HG03442 (cell line): ENCODE results near the gene PTPRN2.

Experiments
- ATAC-seq: cut with Tn5 transposase; IDR thresholded peaks from one replicate; pipeline ENCODE4 v1.9.1; 2021; ENCODE audit warnings: mild to moderate bottlenecking, moderate library complexity; ENCODE audit not compliant: unreplicated experiment

PTPRN2 gene

DNA sequence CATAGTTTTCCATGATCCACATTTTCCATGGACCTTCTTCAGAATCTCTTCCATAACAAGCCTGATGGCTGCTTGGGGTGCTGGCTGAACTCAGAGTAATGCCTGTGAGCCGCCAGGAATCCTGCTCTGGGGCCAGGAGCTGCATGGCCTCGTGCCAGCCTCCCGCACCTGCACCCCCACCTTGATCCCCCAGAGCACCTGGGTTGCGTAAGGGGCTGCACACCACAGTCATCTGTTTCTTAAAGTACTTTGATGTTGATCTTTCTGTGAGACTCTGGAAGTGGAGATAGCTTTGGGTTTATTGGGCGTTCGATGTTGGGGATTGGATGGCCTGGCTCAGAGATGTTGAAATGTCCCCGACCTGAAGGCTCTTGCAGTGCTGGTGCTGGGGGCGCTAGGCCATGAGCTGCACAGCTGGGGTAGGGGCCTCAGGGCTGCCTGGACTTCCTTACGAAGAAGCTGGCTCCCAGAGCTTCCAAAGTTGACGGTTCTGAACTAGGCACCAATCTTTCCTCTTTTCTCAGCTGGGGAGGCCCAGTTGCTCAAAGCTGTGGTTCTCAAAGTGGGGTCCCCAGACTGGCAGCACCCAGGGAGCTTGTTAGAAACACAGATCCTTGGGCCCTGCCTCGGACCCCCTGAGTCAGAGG, 716.9 kb downstream of the PTPRN2 start:
- no peak for ATAC-seq

DNA sequence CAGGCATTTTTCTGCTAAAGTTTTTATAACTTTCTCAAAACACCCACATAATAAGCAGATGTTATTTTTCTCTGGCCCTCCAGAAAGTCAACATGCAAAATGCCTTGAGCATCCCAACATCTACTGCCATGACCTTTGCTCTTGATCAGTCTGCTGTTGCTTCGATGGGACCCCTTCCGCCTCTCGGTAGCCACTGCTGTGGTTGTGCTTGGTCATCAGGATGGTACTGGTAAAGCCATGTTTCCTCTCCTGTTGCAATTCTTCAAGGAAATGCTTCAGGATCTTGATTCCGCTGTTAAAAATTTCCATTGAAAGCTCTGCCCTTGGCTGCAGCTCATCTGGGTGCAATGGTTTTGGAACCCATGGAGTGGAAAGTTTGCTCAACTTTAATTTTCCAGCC, 717.8 kb downstream of the PTPRN2 start:
- ATAC-seq = no peak

DNA sequence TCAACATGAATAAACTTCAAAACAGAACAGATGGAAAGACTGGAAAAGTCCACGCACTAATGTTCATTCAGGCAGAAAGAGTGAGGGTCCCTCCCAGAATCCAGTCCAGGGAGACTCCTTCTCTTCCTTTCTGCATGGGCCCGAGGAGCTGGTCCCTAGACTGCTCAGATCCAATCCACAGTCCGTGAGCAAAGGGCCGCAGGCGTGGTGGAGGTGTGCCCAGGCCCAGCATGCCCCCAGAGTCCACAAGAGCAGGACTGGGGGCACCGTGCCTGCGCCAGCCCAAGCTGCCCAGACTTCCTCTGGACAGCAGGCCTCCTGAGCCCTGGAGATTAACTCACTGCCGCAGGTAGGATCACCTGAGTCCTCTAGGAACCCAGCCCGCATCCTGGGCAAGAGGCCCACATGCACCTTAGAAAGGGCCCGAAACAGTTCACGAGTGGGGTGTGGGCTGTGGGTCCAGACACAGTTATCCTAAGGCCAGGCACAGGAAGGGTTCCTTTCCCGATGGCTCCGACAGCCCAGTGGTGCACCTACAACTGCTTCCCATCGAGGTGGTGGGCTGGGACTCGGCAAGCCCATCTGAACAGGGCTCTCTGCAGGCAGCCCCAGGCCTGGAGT, 719.8 kb downstream of the PTPRN2 start:
- ATAC-seq = no peak

DNA sequence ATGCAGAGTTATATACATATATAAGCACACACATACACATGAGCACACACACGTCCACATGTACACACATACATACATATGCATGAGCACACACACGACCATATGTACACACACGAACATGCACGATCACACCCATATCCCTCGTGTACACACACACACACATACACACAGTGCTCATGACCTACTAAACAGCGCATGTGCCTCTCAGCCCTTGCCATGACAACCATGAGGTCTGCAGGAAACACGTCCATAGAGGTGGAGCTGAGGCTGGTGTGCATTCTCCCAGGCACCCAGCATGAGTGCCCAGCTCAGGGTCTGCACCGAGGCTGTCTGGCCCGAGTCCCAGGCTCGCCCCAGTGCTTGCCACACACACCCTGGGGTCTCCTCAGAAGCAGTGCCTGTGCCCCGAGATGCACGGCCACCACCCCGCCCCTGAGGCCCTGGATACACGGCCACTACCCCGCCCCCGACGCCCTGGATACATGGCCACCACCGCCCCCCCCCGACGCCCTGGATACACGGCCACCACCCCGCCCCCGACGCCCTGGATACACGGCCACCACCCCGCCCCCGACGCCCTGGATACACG, 721.2 kb downstream of the PTPRN2 start:
- no peak for ATAC-seq

DNA sequence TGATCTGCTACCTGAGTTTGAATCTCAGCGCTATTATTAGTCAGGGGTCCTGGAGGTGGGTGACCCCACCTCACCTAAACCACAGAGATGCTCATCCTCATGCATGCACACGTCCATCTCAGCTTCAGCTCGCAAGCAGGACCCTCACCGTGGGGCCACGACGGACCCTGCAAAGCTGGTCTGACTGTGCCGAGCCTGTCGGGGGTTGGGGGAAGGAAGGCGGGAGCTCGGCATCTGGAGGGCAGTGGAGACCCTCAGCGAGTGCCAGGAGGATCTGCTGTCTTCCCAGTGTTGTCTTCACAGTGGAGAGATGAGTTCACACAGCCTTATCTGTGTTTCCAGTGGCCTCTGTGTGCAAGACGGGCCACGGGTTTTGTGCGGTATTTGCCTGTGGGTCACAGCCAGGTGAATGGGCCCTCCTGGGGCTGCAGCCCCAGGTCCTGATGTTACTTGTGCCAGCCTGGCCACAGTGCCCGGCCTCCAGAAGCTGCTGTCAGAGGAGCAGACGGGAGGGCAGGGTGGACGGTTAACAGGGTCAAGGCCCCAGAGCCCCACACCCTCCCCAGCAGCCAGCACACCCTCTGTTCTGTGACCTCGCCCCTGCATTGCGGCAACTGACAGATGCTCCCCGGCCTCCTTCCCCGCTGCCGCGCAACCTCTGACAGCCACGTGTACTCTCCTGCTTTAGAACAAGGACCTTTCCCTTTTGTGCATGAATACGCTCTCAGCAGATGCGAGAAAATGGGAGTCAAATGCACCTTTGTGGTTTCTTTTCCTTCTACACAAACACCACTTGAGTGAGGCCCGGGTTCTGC, 722.1 kb downstream of the PTPRN2 start:
- no peak for ATAC-seq

DNA sequence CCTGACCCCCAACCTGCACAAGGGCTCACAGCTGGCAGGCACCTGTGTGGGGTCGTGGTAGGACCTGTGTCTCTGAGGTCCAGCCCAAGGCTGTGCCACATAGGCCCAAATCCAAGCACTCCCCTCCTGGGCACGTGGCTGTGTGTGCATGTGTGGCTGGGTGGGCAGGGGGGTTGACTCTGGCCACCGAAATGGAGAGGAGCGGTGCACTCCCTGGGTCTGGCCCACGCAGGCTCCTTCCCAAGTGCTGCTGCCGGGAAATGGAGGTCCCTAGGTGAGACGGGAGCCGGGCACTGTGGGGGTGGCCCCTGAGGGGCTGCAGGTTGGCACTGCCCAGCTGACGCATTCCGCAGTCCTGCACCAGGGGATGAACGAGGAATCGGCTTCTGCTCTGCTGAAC, 722.7 kb downstream of the PTPRN2 start:
- no peak for ATAC-seq

DNA sequence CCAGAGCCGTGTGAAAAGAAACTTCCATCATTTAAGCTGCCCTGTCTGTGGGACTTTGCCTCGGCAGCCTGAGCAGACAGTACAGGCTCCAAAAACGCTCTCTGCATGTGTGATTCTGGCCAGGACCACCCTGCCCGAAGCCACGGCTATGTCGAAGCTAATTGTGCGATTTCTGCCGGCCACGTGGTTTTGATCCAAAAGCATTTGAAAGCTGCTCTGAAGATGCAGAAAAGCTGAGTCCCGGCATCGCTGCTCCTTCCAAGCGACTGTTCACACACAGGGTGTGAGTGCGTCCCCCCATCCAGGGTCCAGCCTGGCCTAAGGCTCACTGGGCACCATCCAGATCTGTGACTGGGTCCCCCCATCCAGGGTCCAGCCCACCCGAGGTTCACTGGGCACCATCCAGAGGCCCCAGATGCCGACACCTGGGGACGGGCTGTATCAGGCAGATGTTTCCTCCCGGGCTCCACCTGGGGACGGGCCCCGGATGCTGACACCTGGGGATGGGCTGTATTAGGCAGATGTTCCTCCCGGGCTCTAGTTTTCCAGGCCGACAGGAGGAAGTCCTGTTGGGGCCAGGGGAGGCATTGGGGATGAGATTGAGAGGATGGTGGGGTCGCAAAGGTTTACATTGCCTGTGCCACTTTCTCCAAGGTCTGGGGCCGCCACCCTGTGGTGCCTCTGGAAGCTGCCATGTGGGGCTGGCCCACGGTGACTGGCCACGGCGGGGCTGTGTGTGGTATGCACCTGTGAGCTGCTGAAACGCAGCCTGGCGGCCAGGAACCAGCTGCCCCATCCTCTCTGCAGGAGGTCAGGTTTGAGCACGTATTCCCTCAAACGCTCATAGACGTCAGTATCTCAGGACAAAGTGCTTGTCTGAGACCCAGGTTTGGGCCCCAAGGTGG, 723.5 kb downstream of the PTPRN2 start:
- no peak for ATAC-seq

DNA sequence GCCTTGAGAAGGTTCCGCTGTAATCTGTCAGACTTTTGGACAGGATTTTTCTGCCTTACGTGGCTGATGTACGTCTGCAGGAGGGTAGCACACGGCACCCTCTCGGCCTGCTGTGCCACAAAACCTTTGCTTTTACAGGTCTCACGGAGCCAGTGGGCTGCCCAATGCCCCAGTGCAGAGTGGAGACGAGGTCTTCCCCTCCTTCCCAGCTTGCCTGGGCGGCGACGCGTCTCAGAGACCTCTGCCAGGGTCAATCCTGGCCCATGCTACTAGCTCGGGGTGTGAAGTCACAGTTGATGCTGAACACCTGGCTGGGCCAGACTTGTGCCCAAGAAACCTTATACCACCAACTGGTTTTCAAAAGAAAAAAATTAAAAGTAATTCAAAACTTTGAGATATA, 724.4 kb downstream of the PTPRN2 start:
- no peak for ATAC-seq

DNA sequence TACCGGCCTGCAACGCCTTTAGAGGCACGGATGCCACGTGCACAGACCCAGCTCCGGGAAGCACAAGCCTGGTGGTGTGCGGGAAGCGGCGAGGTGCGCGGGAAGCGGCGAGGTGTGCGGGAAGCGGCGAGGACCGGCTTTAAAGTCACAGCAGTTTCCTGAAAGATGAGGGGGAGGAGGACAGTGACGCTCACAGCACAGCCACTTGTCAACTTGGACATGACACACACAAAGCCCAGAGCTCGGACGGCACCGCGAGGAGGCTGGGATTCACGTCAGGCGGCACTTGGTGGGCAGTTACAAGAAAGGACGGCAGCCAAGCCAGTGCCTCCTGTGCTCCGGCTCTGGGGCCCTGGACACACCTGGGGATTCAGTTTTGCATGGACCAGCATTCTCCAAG, 724.9 kb downstream of the PTPRN2 start:
- no peak for ATAC-seq

DNA sequence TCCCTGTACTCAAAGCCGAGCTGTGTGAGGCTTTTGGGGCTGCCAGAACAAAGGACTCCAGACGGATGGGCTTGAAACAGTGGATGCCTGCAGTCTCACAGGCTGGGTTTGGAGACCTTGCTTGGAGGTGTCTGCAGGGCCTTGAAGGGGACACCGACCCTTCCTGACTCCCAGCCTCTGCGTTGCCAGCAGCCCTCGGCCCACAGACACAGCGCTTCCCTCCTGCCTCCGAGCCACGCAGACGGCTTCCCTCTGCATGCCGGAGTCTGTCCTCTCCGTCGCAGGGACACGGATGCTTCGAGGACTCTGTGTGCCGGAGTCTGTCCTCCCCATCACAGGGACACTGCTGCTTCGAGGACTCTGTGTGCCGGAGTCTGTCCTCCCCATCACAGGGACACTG, 726.1 kb downstream of the PTPRN2 start:
- no peak for ATAC-seq

DNA sequence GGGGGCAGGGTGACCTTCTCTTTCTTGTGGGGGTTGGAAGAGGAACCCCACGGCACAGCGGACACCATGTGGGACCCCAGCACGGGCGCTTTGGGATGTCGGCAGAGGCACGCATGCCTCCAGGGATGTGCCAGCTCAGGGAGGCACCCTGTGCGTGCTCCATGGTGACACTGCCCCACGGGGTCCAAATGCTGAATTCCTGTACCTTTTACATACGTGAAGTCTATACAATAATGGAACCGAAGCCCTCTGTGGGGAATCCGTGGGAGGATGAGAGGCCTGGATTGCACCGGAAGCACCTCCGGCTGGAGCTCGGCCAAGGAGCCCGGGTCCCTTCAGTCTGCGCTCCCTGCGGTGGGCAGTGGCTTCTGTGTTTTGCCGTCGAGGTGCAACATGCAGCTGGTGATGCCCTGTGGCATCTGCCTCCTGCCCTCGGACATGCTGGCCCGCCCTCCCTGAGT, 726.6 kb downstream of the PTPRN2 start:
- ATAC-seq = no peak

DNA sequence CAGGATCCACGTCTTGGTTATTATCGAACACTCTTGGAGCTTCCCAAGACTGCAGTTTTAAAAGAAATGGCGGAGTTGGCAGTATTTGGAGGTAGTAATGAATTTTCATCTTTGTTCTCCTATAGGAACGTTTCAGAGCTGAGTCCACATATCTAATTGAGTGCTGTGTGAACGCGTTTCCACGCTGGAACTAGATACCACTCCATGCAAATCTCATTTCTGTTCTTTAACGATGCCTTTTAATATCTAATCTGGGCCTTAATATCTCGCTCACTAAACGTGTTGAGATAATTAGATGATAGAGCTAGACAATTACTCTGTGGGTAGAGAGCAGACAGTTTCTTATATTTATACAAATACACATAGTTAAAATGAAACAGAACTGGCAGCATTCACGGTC, 727.2 kb downstream of the PTPRN2 start:
- no peak for ATAC-seq

DNA sequence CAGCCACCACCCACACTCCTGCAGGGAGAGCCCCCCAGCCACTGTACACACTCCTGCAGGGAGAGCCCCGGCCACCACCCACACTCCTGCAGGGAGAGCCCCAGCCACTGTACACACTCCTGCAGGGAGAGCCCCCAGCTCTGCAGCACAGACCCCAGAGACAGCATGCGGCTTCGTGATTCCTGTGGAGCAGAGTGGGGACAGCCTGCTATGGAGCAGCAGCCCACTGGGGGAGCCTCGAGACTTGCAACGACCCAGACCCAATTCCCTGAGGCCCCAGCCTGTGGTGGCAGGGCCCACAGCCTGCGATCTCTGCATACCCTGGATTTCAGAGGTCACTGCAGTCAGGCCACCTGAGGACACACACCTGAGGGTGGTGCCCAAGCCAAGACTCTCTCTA, 727.7 kb downstream of the PTPRN2 start:
- no peak for ATAC-seq

DNA sequence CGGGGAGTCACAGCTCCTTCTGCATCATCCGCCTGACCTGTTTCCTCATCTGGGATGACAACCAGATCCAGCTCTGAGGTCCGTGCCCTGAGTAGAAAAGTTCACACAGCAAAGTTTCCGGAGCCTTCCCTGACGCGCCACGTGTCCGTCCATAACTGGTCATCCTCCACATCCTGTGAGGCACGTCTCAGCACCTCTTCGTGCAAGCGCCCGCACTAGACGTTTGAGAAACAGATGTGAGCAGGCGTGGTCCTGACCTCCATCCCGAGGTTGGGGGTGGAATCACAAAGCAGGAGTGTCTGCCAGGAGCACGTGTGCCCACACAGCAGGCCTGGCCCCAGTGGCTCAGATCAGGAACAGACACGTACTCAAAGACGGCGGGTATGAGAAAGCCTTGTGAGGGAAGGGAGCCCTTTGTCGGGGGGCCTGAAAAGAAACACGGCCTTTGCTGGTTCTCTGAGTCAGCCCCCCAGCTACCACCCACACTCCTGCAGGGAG, 730.0 kb downstream of the PTPRN2 start:
- no peak for ATAC-seq

DNA sequence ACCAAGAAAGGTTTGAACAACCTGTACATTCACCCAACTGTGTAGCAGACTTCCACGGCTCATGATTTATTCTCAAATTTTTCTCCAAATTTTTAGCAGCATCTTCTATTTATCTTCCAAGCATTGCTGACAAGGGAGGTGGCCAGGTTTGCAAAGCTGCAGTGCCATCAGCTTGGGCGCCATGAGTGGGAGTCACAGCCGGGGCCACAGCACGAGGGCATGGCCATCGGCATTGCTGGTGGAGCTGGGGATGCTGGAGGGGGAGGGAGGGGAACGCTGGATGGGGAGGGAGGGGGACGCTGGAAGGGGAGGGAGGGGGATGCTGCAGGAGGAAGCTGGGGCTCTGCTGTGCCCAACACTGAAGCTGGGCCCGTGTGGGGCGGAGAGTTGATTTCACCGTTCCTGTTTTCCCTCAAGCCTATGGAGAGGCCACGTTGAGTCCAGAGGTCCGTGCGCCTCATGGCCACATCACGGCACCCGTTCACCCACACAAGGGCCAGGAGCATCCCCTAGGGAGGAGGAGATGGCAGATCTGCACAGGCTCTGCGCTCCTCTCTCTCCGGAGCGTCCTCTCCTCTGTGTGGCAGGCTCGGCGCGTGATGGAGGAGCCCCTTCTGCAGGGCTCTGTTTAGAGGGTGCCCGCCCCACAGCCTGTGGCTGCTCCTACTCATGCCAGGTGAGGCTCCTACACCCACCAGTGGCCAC, 730.6 kb downstream of the PTPRN2 start:
- no peak for ATAC-seq

DNA sequence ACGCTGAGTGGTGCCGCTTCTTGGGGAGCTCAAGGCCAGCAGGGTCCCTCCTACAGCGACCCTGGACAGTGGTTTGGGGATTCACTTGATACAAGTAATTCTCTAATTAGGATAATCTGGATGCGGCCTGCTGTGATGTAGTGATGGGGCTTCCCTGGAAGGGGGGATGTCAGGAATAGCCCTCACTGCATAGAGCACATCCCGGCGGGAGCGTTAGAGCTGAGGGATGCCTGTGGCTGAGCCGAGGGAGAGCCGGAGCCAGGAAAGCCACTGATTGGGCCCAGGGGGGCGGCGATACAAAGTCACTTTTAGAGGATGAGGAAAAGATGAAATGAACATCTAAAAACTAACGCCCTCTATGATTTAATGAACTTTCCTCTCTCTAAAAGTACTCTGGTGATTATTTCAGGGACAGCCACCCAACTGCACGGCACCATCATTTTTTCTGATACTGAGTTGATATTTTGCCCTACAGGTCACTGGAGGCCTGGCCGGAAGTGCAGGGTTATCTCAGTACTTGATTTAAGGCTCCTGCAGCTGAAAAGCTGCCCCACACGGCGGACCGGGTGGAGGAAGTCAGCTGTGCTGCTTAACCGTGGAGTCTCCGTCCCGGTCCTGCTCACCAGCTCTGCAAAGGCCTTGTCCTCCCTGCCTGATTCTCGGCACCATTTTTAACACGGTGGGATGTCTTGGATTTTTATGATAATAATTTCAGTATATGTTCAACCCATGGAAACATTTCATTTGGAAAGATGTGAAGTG, 732.0 kb downstream of the PTPRN2 start:
- ATAC-seq = no peak

DNA sequence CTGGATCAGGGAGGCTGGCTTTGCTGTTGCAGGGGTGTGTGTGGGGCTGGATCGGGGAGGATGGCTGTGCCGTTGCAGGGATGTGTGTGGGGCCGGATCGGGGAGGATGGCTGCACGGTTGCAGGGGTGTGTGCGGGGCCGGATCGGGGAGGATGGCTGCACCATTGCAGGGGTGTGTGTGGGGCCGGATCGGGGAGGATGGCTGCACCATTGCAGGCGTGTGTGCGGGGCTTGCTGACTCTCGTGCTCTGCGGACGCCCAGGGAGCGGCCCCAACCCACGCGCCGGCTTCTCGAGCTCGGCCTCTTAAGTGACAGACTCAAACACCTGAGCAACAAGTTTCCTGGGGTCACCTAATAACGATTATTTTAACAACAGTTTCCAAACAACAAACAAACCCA, 732.6 kb downstream of the PTPRN2 start:
- ATAC-seq = no peak

DNA sequence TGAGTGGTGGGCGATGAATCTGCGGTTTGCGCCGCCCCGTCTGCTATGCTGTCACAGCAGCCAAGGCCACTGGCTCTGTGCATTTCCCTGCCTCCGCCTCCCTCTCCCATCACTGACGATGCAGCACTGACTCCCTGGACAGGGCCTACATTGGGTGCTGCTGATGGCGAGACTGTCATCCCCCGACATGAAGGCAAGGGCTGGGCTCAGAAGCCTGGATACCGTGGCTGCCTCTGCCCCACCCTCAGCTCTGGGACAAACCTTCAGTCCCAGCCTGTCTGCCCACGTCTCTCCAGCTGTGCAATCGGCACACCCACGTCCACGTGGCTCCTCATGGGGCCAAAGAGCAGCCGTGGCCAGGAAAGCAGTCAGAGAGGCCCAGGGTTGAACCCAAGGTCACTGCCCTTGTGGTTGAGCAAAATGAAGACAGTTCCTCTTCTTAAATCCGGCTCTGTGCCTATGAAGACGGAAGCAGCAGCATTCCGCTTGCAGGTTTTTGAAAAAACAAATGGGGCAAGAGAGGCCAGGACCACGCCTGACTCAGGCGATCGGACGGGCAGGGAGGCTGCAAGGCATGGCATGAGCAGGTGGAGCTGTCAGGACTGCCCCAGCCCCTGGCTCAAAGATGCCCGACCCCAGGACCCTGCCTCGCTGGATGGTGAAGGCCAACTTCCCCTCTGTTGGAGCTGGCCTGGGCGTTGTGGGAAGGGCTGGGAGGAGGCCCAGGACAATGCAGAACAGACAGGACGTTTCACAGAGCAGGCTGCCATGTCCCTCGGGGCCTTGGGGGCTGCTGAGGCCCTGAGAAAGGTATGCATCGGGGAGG, 733.3 kb downstream of the PTPRN2 start:
- ATAC-seq = no peak

DNA sequence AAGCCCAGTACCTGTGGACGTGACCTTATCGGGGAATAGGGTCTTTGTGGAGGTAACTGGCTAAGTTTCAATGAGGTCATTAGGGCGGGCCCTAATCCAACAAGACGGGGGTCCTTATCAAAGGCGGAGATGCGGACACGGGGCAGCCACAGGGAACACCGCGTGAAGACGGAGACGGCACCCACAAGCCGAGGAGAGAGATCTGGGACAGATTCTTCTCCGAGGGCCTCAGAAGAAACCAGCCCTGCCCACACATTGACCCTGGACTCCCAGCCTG, 733.9 kb downstream of the PTPRN2 start:
- ATAC-seq = no peak
